GM10847 (cell line): ENCODE results near the gene REG3G.

ENCODE experiments used
- POLR2A ChIP-seq: IDR thresholded peaks from 2 replicates; pipeline ENCODE4 v1.6.1; 2011; ENCODE audit not compliant: insufficient read length; ENCODE audit errors: extremely low read depth

The REG3G gene

GRCh38 chr2:79025421-79025820 lies at the start of gene REG3G:
REG3G (plus strand) TSS chr2:79025702; CDS start chr2:79026094, 392 bp downstream.
- no peak for TF ChIP-seq POLR2A

GRCh38 chr2:78977661-78978145 lies 47.8 kb upstream of the REG3G start:
- TF ChIP-seq POLR2A = no peak

DNA sequence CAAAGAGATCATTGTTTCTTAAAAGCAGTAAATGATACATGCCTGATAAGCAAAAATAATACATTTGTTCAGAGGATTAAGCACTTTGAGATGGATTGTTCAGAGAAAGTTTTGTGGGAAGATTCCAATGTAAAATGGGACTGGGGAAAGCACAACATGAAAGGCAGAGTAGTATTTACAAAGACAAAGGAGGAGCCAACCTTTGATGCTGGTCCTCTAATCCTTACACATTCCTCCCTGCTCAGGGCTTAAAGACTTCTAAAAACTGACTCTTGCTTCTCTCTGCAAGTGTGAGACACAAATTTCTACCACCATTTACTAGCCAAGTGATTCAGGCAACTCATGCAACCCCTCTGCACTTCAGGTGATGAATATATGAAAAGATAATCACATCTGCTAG lies 47.2 kb upstream of the REG3G start:
- no peak for TF ChIP-seq POLR2A

- TF ChIP-seq POLR2A = no peak
Observed at GRCh38 chr2:78979380-78980151, 45.9 kb upstream of the REG3G start.

DNA sequence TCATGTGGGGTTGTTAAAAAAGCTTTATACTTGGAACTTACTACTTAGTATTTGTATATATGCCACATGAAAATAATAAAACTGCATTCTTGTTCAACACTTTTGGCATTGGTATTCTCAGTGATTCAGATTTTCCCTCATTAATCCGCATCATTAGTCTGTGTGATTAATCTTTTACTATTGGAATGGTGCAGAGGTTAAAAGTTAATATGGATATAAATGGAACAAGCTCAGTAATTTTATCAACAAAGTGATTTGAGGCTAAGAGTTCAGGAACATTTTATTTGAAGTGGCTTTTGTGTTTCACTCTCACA lies 45.4 kb upstream of the REG3G start:
- TF ChIP-seq POLR2A = no peak

DNA sequence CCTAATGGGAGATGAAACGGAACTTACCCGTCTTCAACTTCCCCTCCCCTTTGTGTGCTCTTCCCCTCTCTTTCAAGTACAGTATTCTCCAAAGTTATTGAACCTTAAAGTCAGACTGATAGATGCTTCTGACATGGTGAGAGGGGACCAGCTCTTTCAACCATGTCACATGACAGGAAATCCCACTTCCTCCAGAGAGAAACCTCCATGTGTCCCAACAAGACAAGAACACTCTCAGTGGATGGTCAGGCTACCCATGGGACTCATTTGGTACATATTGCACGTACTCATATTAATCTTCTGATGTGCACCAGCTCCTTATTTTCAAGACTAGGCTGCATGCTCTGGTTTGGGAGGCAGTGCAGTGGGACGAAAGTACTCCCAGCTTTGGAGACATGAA lies 44.6 kb upstream of the REG3G start:
- no peak for TF ChIP-seq POLR2A

GRCh38 chr2:78982638-78983330 lies 42.7 kb upstream of the REG3G start:
- no peak for TF ChIP-seq POLR2A

DNA sequence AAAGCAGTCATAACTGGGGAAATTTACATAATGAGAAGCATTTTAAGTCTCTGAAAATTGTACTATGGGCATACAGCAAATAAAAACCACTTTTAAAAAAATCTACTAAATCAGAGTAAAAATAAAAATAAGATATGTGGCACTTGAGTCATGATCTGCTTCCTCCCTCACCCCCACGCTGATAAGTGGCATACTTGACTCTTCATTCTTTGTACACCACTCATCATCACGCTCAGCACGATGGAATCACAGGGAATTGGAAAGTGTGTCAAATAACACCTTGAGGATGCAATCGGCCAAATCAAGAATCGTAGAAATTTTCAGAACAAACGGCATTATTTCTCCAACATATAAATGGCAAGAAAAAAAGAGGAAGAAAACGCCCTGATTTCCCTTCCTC lies 41.1 kb upstream of the REG3G start:
- TF ChIP-seq POLR2A = no peak

DNA sequence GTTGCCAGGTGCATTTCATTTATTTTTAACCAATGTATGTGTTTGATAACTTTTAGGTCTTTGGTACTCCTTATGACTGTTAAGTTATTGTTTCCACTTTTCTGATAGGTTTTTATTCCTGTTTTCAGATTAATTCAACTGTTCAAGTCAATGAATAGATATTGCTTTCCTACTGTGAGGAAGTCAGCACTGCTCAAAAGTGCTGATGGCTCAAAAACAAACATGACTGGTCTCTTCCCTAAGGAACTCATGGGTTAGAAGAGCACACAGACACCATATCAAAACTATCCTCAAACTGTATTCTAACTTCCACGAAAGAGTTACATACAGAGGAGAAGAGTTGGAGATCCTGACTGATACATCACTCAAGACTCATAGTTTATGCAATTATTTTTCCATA lies 39.9 kb upstream of the REG3G start:
- no peak for TF ChIP-seq POLR2A

- TF ChIP-seq POLR2A = no peak
Observed at GRCh38 chr2:78989051-78989450, 36.5 kb upstream of the REG3G start.

- no peak for TF ChIP-seq POLR2A
Observed at GRCh38 chr2:78992451-78992806, 33.1 kb upstream of the REG3G start.

GRCh38 chr2:78992807-78993517 lies 32.5 kb upstream of the REG3G start:
- no peak for TF ChIP-seq POLR2A

DNA sequence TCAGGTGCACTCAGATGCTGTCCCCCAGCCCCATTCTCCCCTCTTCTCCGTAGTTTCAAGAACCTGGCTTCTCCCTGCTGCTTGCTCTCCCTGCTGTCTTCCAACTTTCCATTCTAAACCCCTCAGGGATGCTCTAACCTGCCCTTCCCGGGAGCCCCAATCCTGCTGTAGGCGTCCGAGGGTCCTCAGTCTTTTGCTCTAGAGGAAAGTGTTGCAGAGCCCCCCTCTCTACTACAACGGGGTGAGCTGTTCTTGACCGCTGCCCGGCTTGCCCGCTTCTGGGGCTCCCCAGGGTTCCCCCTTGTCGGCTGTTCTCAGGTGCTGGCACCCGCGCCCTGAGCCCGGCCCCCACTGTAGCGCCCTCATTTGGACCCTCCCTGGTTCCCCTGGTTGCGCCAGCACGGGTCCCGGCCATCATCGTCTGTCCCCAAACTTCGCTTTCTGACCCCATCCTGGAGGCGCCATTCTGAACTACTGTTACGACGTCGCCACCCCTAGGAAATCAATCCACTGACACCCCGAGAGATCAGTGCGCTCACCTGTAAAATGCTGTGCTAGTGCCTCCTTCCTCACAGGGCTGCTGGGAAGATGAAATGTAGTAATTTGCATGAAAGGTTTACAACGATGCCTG lies 31.9 kb upstream of the REG3G start:
- TF ChIP-seq POLR2A = no peak

GRCh38 chr2:78994789-78995188 lies 30.7 kb upstream of the REG3G start:
- TF ChIP-seq POLR2A = no peak

DNA sequence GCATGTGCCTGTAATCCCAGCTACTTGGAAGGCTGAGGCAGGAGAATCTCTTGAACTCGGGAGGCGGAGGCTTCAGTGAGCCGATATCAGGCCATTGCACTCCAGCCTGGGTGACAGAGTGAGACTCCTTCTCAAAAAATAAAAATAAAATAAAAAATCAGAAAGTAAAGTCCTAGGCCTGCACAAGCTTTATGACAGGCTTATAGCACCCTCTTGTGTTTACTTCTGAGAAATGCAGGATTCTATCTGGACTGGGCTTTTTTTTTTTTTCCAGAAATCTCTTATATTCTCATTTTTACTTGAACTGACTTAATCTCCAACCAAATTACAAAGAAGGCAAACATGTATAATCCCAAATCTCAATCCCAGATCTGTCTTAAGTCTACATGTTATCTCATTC lies 26.1 kb upstream of the REG3G start:
- TF ChIP-seq POLR2A = no peak
